ENCODE measurements around the gene CD6.

GRCh38 chr11:61037441-61038093 lies 66.1 kb downstream of the CD6 start:
- TF ChIP-seq POLR2A (IDR thresholded peaks at IDR 0.05) = no peak
- TF ChIP-seq, protein P1, sequence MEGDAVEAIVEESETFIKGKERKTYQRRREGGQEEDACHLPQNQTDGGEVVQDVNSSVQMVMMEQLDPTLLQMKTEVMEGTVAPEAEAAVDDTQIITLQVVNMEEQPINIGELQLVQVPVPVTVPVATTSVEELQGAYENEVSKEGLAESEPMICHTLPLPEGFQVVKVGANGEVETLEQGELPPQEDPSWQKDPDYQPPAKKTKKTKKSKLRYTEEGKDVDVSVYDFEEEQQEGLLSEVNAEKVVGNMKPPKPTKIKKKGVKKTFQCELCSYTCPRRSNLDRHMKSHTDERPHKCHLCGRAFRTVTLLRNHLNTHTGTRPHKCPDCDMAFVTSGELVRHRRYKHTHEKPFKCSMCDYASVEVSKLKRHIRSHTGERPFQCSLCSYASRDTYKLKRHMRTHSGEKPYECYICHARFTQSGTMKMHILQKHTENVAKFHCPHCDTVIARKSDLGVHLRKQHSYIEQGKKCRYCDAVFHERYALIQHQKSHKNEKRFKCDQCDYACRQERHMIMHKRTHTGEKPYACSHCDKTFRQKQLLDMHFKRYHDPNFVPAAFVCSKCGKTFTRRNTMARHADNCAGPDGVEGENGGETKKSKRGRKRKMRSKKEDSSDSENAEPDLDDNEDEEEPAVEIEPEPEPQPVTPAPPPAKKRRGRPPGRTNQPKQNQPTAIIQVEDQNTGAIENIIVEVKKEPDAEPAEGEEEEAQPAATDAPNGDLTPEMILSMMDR (IDR thresholded peaks at IDR 0.05) = no peak

Measured in ovary (tissue), 3 donors.